ENCODE results near the gene CEP83.

Gene CEP83, protein sequence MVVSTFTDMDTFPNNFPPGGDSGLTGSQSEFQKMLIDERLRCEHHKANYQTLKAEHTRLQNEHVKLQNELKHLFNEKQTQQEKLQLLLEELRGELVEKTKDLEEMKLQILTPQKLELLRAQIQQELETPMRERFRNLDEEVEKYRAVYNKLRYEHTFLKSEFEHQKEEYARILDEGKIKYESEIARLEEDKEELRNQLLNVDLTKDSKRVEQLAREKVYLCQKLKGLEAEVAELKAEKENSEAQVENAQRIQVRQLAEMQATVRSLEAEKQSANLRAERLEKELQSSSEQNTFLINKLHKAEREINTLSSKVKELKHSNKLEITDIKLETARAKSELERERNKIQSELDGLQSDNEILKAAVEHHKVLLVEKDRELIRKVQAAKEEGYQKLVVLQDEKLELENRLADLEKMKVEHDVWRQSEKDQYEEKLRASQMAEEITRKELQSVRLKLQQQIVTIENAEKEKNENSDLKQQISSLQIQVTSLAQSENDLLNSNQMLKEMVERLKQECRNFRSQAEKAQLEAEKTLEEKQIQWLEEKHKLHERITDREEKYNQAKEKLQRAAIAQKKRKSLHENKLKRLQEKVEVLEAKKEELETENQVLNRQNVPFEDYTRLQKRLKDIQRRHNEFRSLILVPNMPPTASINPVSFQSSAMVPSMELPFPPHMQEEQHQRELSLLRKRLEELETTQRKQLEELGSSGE

DNA sequence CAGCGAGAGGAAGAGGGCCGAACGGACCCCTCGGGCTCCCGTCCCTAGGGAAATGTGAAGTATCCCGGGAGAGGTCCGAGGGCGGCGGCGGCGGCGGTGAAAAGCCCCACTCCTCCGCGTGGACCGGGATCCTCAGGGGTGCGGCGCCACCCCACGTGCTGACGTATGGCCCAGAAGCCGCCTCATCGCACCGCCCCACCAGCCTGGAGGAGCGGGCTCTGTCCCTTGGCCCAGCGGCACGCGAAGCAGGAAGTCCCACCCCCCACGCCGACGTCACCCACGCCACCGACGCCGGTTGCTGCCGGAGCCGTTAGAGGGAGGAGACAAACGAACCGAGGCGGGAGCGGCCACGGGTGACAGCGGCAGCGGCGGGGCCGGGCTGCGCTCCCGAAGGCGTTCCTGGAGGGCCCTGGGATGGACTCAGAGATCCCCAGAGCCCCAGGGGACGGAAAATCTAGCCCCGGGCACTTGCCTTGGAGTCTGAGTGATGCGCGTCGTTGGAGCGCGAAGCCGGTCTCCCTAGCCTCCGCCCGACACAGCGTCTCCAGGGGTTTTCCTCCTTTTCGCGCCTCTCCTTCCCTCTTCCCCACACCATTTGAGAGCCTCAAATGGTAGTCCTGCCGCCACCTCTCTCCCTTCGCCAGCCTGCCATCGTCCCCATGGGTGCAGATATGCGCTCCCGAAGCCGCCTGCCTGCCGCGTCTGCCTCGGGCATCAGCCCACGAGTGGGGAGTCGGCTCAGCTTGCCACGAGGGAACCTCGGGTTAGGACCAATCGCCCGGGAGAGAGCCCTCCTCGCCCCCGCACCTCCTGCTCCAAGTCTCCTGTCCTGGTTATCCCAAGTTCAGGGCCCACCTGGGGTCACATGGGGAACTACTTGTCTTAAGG, at the start of gene CEP83:
TSS of gene CEP83 (minus strand) at position 140 of the 888 bp plus-strand sequence. CDS start 47,377 bp downstream, outside the sequence.
- H3K27ac ChIP-seq = peak within 1 kb of the TSS; percentile 84

DNA sequence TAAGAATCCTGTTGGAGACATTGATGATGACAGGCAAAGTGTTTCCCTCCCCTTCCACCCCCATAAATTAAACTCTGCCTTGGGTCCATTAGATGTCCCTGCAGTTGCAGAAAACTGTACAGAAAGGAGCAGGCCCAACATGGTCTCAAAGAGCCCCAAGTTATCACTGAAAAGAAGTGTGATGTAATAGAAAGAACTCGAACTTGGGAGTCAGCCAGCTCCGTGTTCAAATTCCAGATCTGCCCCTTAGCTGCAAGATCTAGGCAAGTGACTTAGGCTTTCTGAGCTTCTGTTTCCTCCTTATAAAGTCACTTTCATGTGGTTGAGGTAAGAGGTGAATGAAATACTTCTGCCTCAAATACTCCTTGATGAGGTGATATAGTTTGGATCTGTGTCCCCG, 49.6 kb upstream of the CEP83 start:
- no peak overlapping the region for H3K27ac ChIP-seq
- TF ChIP-seq, protein P1, sequence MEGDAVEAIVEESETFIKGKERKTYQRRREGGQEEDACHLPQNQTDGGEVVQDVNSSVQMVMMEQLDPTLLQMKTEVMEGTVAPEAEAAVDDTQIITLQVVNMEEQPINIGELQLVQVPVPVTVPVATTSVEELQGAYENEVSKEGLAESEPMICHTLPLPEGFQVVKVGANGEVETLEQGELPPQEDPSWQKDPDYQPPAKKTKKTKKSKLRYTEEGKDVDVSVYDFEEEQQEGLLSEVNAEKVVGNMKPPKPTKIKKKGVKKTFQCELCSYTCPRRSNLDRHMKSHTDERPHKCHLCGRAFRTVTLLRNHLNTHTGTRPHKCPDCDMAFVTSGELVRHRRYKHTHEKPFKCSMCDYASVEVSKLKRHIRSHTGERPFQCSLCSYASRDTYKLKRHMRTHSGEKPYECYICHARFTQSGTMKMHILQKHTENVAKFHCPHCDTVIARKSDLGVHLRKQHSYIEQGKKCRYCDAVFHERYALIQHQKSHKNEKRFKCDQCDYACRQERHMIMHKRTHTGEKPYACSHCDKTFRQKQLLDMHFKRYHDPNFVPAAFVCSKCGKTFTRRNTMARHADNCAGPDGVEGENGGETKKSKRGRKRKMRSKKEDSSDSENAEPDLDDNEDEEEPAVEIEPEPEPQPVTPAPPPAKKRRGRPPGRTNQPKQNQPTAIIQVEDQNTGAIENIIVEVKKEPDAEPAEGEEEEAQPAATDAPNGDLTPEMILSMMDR (conservative IDR thresholded peaks at IDR 0.05) = no peak

More for the DNA sequence above, at the start of gene CEP83:
- TF ChIP-seq, protein P1 (conservative IDR thresholded peaks at IDR 0.05) = no peak

DNA sequence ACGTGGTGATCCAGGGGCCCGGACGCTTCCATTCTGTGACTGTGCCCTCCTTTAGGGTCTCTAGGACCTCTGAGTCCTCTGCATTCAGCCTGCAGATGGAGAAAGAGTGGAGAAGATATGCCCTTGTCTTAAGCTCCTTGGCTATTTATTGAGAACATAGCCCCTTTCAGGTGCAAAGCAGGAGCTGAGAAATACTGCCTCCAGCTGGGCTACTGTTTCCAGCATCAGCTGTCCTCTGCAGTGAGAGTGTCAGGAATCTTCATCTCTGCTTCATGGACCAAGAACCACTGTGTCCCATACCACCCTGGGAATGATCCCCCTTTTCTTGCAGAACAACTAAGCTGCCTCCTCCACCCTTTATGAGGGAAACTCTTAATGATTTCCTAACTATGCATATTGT, 47.8 kb upstream of the CEP83 start:
- TF ChIP-seq, protein P1 (conservative IDR thresholded peaks at IDR 0.05) = no peak
- no peak overlapping the region for H3K27ac ChIP-seq

DNA sequence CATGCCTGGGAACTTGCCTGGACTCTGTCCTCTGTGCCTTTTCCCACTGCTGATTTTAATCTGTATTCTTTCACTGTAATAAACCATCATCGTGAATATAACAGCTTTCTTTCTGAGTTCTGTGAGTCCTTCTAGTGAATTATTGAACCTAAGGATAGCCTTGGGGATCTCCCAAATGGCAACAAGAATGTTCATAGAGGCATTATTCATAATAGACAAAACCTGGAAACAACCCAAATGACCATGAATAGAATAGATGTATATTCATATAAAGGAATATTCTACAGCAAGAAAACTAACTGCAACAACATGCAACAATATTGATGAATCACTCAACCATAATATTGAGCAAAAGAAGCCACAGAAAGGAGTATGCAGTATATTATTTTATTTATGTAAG, 44.7 kb upstream of the CEP83 start:
- TF ChIP-seq, protein P1 (conservative IDR thresholded peaks at IDR 0.05) = no peak
- H3K27ac ChIP-seq = no peak overlapping the region

DNA sequence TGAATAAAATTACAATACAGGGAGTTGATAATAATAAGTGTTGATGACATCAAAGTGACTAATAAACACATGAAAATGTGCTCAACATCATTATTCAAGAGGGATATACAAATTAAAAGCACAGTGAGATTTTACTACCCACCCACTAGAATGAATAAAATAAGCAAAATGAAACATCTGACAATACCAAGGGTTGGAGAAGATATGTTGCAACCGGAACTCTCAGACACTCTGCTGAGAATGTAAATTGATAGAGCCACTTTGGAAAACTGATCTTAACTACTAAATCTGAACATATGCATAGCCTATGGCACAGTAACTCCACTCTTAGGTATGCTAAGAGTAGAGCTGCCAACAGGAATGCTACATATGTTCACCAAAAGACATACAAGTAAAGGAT, 44.0 kb upstream of the CEP83 start:
- H3K27ac ChIP-seq = no peak overlapping the region
- TF ChIP-seq, protein P1 (conservative IDR thresholded peaks at IDR 0.05) = no peak

DNA sequence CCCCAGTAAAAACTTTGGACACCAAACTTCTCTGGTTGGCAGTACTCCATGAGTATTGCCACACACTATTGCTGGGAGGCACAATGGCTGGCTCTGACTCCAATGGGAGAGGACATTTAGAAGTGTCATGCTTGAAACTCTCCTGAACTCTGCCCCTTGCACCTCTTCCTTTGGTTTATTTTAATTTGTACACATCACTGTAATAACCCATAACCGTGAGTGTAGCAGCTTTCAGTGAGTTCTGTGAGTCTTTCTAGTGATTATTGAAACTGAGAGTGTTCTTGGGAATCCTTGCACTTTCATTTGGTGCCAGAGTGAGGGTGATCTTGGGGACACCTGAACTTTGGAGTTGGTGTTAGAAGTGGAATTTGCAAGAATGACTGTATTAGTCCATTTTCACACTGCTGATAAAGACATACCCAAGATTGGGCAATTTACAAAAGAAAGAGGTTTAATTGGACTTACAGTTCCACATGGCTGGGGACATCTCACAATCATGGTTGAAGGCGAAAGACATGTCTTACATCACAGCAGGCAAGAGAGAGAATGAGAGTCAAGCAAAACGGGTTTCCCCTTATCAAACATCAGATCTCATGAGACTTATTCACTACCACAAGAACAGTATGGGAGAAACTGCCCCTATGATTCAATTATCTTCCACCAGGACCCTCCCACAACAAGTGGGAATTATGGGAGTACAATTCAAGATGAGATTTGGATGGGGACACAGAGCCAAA, 41.3 kb upstream of the CEP83 start:
- H3K27ac ChIP-seq = no peak overlapping the region
- TF ChIP-seq, protein P1 (conservative IDR thresholded peaks at IDR 0.05) = no peak
